Measurements from ENCODE around the gene SNRPD2. TPM values are rescaled to one million over a fixed set of nuclear protein-coding genes. Genes with fewer than 3 reads are reported as not detected.

The SNRPD2 gene
- polyA plus RNA-seq, 1 donor (not counting 4 experiments of a cell fraction or from before 2014, with no cell fraction given), result 1,051 TPM

DNA sequence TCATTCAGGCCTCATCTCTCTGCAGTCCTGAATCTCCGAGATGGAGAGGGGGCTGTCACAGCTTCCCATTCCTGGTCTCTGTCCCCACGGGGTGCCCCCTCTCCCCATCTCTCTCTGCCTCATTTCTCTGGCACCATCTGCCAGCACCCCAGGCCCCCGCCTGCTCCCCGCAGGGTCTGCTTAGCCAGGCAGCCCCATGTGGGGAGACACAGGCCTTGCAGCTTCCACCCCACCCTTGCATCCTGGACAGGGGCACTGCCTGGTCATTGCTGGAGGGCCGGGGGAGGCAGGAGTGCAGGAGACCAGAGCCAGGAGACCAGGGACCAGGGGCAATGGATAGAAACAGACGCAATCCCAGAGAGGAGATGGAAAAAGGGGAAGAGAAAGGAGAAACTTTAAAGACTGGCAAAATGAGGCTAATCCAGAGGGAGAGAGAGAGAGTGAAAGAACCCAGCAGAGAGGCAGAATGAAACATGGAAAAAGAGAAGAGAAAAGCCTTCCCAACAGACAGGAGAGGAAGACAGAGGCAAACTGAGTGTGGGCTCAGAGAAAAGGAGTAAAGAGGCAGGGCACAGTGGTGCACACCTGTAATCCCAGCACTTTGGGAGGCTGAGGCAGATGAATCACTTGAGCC, 32.5 kb downstream of the SNRPD2 start:
- Histone ChIP-seq H3K27ac (ENCODE audit: control insufficient read depth, insufficient read depth, low read length) (no peak overlapping the region), H3K79me2 (ENCODE audit: control insufficient read depth, insufficient read depth, low read length) (no peaks in the 10 kb centered on the region), H4K20me1 (ENCODE audit: control insufficient read depth, extremely low read depth, insufficient read depth, low read length) (no peaks in the 10 kb centered on the region), H3K4me2 (ENCODE audit: control insufficient read depth, extremely low read depth, insufficient read depth, low read depth, low read length) (no peak overlapping the region), H3K27me3 (ENCODE audit: control insufficient read depth, extremely low read depth, insufficient read depth, low read length) (peaks cover 9% of the 10 kb centered on the region), H3K9me1 (ENCODE audit: control insufficient read depth, extremely low read depth, insufficient read depth, low read length) (no peaks in the 10 kb centered on the region), H3K36me3 (ENCODE audit: control insufficient read depth in 2 of 2, extremely low read depth in 1 of 2, insufficient read depth in 2 of 2, low read length in 2 of 2) (no peaks in the 10 kb centered on the region), H3K9me3 (ENCODE audit: control insufficient read depth, low read depth, low read length) (no peaks in the 10 kb centered on the region), H3K4me3 (ENCODE audit: control insufficient read depth in 2 of 3, extremely low read depth in 1 of 3, insufficient read depth in 2 of 3, low read depth in 1 of 3, low read length in 3 of 3) (no peak overlapping the region), H3K9ac (ENCODE audit: control insufficient read depth, extremely low read depth, insufficient read depth, low read length) (no peak overlapping the region), H2AFZ (ENCODE audit: control insufficient read depth, low read length) (no peak overlapping the region), H3K4me1 (ENCODE audit: control insufficient read depth, extremely low read depth, insufficient read depth, low read length) (no peaks in the 10 kb centered on the region)
- dilution Hi-C loops (cut with MboI; ENCODE audit: extremely low pct_ligation_motif_present, low sequenced_read_pairs), result no loop called here
- TF ChIP-seq EZH2 (IDR thresholded peaks at IDR 0.05; ENCODE audit: low read length), result no peak
- TF ChIP-seq, protein P1, sequence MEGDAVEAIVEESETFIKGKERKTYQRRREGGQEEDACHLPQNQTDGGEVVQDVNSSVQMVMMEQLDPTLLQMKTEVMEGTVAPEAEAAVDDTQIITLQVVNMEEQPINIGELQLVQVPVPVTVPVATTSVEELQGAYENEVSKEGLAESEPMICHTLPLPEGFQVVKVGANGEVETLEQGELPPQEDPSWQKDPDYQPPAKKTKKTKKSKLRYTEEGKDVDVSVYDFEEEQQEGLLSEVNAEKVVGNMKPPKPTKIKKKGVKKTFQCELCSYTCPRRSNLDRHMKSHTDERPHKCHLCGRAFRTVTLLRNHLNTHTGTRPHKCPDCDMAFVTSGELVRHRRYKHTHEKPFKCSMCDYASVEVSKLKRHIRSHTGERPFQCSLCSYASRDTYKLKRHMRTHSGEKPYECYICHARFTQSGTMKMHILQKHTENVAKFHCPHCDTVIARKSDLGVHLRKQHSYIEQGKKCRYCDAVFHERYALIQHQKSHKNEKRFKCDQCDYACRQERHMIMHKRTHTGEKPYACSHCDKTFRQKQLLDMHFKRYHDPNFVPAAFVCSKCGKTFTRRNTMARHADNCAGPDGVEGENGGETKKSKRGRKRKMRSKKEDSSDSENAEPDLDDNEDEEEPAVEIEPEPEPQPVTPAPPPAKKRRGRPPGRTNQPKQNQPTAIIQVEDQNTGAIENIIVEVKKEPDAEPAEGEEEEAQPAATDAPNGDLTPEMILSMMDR (optimal IDR thresholded peaks at IDR 0.05 in 1 of 3, IDR thresholded peaks at IDR 0.05 in 1 of 3, conservative IDR thresholded peaks at IDR 0.05 in 1 of 3; ENCODE audit: extremely low read depth in 1 of 3, insufficient read depth in 2 of 3, low read length in 3 of 3), result no peak
- FAIRE-seq, result no peak
- DNase-seq (ENCODE audit: low read depth, low spot score), result no peak

DNA sequence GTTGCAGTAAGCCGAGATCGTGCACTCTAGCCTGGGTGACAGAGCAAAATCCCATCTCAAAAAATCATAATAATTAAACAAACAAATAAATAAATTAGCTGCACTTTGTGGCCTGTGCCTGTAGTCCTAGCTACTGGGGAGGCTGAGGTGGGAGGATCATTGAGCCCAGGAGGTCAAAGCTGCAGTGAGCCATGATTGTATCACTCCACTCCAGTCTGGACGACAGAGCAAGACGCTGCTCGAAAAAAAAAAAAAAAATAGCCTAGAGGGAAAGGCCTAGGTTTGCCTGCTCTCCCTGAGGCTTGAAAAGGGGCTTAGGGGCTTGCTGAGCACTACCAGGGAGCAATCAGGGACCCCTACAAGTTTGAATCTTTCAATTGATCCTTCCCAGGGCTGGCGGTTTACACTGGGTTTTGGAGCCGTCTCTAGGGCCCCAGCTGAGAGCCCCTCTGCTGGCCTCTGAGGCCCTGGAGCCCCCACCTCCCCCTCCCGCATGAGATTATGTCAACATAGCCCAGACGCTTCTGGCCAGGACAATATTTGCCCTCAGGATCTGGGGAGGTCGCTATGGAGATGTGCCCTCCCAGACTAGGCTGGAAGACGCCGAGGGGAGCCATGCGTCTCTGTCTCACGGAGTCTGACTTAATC, 34.1 kb downstream of the SNRPD2 start:
- TF ChIP-seq, protein P1 (optimal IDR thresholded peaks at IDR 0.05 in 1 of 3, IDR thresholded peaks at IDR 0.05 in 1 of 3, conservative IDR thresholded peaks at IDR 0.05 in 1 of 3; ENCODE audit: extremely low read depth in 1 of 3, insufficient read depth in 2 of 3, low read length in 3 of 3), result no peak
- no peak for TF ChIP-seq EZH2 (IDR thresholded peaks at IDR 0.05; ENCODE audit: low read length)

More for the DNA sequence above, 34.1 kb downstream of the SNRPD2 start:
- H3K36me3 ChIP-seq (ENCODE audit: control insufficient read depth in 2 of 2, extremely low read depth in 1 of 2, insufficient read depth in 2 of 2, low read length in 2 of 2), result no peaks in the 10 kb centered on the region
- H3K9ac ChIP-seq (ENCODE audit: control insufficient read depth, extremely low read depth, insufficient read depth, low read length), result no peak overlapping the region
- H2AFZ ChIP-seq (ENCODE audit: control insufficient read depth, low read length), result no peak overlapping the region
- no peak overlapping the region for H3K4me3 ChIP-seq (ENCODE audit: control insufficient read depth in 2 of 3, extremely low read depth in 1 of 3, insufficient read depth in 2 of 3, low read depth in 1 of 3, low read length in 3 of 3)
- FAIRE-seq (no peak), DNase-seq (ENCODE audit: low read depth, low spot score) (no peak)
- no peaks in the 10 kb centered on the region for H3K9me1 ChIP-seq (ENCODE audit: control insufficient read depth, extremely low read depth, insufficient read depth, low read length)
- H3K4me2 ChIP-seq (ENCODE audit: control insufficient read depth, extremely low read depth, insufficient read depth, low read depth, low read length), result no peak overlapping the region
- H3K9me3 ChIP-seq (ENCODE audit: control insufficient read depth, low read depth, low read length), result no peaks in the 10 kb centered on the region
- no peaks in the 10 kb centered on the region for H3K79me2 ChIP-seq (ENCODE audit: control insufficient read depth, insufficient read depth, low read length)
- peaks cover 9% of the 10 kb centered on the region for H3K27me3 ChIP-seq (ENCODE audit: control insufficient read depth, extremely low read depth, insufficient read depth, low read length)
- no peaks in the 10 kb centered on the region for H4K20me1 ChIP-seq (ENCODE audit: control insufficient read depth, extremely low read depth, insufficient read depth, low read length)
- H3K4me1 ChIP-seq (ENCODE audit: control insufficient read depth, extremely low read depth, insufficient read depth, low read length), result no peaks in the 10 kb centered on the region
- H3K27ac ChIP-seq (ENCODE audit: control insufficient read depth, insufficient read depth, low read length), result no peak overlapping the region
- dilution Hi-C loops (cut with MboI; ENCODE audit: extremely low pct_ligation_motif_present, low sequenced_read_pairs), result no loop called here

All from keratinocyte (primary cell).